Measurements from ENCODE around the gene ALS2. TPM values are rescaled to one million over a fixed set of nuclear protein-coding genes. Genes with fewer than 3 reads are reported as not detected.
"Not testable (repeated sequence)": the region's sequence is repeated elsewhere in the genome, so short reads cannot be mapped to it uniquely, and the experiment has no call there.

Gene ALS2
- polyA plus RNA-seq, 4 donors = 22.7 to 28.3 (median 26.7) TPM

- no peak for DNase-seq (ENCODE audit: low read depth in 4 of 4, low spot score in 3 of 4)
Measured at GRCh38 chr2:201795607-201796477, 15.1 kb upstream of the ALS2 start.

GRCh38 chr2:201794294-201794693 is 13.6 kb upstream of the ALS2 start:
- DNase-seq (ENCODE audit: low read depth in 4 of 4, low spot score in 3 of 4) = no peak

- DNase-seq (ENCODE audit: low read depth in 4 of 4, low spot score in 3 of 4) = no peak
Measured at GRCh38 chr2:201793631-201794030, 12.9 kb upstream of the ALS2 start.

GRCh38 chr2:201790989-201791388 is 10.3 kb upstream of the ALS2 start:
- no peak for DNase-seq (ENCODE audit: low read depth in 4 of 4, low spot score in 3 of 4)

GRCh38 chr2:201790291-201790690 is 9.6 kb upstream of the ALS2 start:
- no peak for DNase-seq (ENCODE audit: low read depth in 4 of 4, low spot score in 3 of 4)

- DNase-seq (ENCODE audit: low read depth in 4 of 4, low spot score in 3 of 4) = no peak
Measured at GRCh38 chr2:201789395-201789794, 8.7 kb upstream of the ALS2 start.

- no peak for DNase-seq (ENCODE audit: low read depth in 4 of 4, low spot score in 3 of 4)
Measured at GRCh38 chr2:201788371-201788770, 7.6 kb upstream of the ALS2 start.

GRCh38 chr2:201786471-201786870 is 5.7 kb upstream of the ALS2 start:
- no peak for DNase-seq (ENCODE audit: low read depth in 4 of 4, low spot score in 3 of 4)

- no peak for DNase-seq (ENCODE audit: low read depth in 4 of 4, low spot score in 3 of 4)
Measured at GRCh38 chr2:201785135-201785534, 4.4 kb upstream of the ALS2 start.

- DNase-seq (ENCODE audit: low read depth in 4 of 4, low spot score in 3 of 4) = no peak
Measured at GRCh38 chr2:201784563-201784962, 3.8 kb upstream of the ALS2 start.

GRCh38 chr2:201781557-201782051 is 871 bp upstream of the ALS2 start:
- peak in 1 of 4 donors; percentile 27 for DNase-seq (ENCODE audit: low read depth in 4 of 4, low spot score in 3 of 4)

GRCh38 chr2:201779901-201780673 is 646 bp downstream of the ALS2 start:
- no peak for DNase-seq (ENCODE audit: low read depth in 4 of 4, low spot score in 3 of 4)

GRCh38 chr2:201777869-201778268 is 2.9 kb downstream of the ALS2 start:
- no peak for DNase-seq (ENCODE audit: low read depth in 4 of 4, low spot score in 3 of 4)

- no peak for DNase-seq (ENCODE audit: low read depth in 4 of 4, low spot score in 3 of 4)
Measured at GRCh38 chr2:201777043-201777442, 3.7 kb downstream of the ALS2 start.

- no peak for DNase-seq (ENCODE audit: low read depth in 4 of 4, low spot score in 3 of 4)
Measured at GRCh38 chr2:201775326-201775725, 5.4 kb downstream of the ALS2 start.

GRCh38 chr2:201774546-201774945 is 6.2 kb downstream of the ALS2 start:
- no peak for DNase-seq (ENCODE audit: low read depth in 4 of 4, low spot score in 3 of 4)

- no peak for DNase-seq (ENCODE audit: low read depth in 4 of 4, low spot score in 3 of 4)
Measured at GRCh38 chr2:201773990-201774389, 6.7 kb downstream of the ALS2 start.

- DNase-seq (ENCODE audit: low read depth in 4 of 4, low spot score in 3 of 4) = no peak
Measured at GRCh38 chr2:201769666-201770373, 10.9 kb downstream of the ALS2 start.

- DNase-seq (ENCODE audit: low read depth in 4 of 4, low spot score in 3 of 4) = no peak
Measured at GRCh38 chr2:201768918-201769317, 11.8 kb downstream of the ALS2 start.

GRCh38 chr2:201765799-201766198 is 14.9 kb downstream of the ALS2 start:
- no peak for DNase-seq (ENCODE audit: low read depth in 4 of 4, low spot score in 3 of 4)

GRCh38 chr2:201764469-201764868 is 16.3 kb downstream of the ALS2 start:
- DNase-seq (ENCODE audit: low read depth in 4 of 4, low spot score in 3 of 4) = not testable (repeated sequence)
